Upper lobe of left lung (tissue), 4 donors: ENCODE results near the gene GOLM1.

Source experiments
- EP300 ChIP-seq, 4 donors: sonication (generic); formaldehyde crosslinking; IDR thresholded peaks; one replicate each; pipeline ENCODE4 v1.5.1; 2017; ENCODE audit warnings: antibody characterized with exemption in 4 of 4, control low read depth in 2 of 4
- POLR2A ChIP-seq, 4 donors: fragments of 450-650 bp; IDR thresholded peaks; one replicate each; pipeline ENCODE4 v1.5.1; 2016 to 2017; ENCODE audit warnings: antibody characterized with exemption in 4 of 4, mild to moderate bottlenecking in 2 of 4
- TF ChIP-seq, protein P1 (sequence below), 6 experiments: fragments of 450-650 bp in 4 of 6; fragments of 200-600 bp in 2 of 6; sonication (generic) in 2 of 6; IDR thresholded peaks; one replicate each; pipeline ENCODE4 v1.5.1; 2016 to 2019; ENCODE audit warnings: antibody characterized with exemption in 6 of 6

DNA sequence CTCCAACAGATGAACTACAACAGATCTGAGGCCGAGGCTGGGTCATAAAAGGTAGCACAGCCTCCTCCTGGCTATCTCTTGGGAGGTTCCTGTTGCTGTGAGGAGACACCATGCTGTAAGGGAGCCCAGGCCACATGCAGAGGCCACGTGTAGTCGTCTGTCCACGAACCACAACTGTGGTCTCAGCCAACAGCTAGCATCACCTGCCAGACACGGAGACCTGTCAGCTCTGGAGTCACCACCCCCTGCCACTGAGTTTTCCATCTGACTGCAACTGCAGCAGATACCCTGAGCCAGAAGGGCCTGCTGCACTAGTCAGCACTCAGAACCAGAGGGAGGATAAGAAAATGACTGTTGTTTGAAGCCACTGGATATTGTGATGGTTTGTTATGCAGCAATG lies 12.7 kb upstream of the GOLM1 start:
- TF ChIP-seq, protein P1, sequence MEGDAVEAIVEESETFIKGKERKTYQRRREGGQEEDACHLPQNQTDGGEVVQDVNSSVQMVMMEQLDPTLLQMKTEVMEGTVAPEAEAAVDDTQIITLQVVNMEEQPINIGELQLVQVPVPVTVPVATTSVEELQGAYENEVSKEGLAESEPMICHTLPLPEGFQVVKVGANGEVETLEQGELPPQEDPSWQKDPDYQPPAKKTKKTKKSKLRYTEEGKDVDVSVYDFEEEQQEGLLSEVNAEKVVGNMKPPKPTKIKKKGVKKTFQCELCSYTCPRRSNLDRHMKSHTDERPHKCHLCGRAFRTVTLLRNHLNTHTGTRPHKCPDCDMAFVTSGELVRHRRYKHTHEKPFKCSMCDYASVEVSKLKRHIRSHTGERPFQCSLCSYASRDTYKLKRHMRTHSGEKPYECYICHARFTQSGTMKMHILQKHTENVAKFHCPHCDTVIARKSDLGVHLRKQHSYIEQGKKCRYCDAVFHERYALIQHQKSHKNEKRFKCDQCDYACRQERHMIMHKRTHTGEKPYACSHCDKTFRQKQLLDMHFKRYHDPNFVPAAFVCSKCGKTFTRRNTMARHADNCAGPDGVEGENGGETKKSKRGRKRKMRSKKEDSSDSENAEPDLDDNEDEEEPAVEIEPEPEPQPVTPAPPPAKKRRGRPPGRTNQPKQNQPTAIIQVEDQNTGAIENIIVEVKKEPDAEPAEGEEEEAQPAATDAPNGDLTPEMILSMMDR (IDR thresholded peaks at IDR 0.05), result no peak
- TF ChIP-seq EP300 (IDR thresholded peaks at IDR 0.05) (no peak), POLR2A (IDR thresholded peaks at IDR 0.05) (no peak)
